GM15510 (cell line): ENCODE measurements around the gene MGA.

Source experiments
- POLR2A ChIP-seq: IDR thresholded peaks from 3 replicates; pipeline ENCODE4 v1.6.1; 2011; ENCODE audit warnings: borderline replicate concordance; ENCODE audit not compliant: insufficient read length; ENCODE audit errors: extremely low read depth

The MGA gene

DNA sequence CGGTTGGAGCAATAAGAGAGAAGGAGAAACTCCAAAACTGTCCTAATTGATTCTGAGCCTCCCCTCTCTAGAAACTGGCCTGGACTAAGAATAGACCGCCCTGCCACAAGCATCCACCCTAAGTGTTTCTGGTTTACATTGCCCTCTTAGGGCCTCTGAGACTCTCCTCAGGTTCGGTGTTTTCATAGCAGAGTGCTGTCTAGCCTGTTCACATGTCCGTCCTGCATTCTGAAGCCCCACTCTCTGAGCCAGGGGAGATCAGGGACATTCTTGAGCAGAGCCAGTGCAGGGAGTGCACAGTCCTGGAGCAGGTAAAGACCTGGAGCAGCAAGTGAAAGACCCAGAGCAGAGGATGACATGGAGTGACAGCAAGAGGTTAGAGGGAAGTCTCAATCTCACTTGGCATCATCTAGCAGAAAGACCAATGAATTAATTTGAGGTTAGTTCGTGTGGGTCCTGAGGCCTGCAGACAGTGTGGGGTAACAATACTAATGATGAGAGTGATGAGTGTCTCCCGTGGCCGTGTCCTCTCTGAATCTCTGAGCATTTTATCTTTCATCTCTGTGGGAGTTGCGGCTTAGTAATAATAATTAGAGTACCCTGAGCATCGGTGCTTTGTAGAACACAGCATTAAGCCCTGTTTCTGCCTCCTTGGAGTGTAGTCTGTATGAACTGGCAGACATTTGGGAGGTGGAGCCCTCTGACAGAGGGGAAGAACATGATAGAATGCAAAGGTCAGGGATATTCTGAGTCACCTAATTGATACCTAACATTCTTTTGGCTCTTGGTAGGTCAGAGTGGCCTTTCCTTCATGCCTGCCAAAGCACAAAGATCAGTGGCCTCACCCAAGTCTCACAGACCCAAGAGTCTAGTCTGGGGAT is 138.6 kb downstream of the MGA start:
- no peak for TF ChIP-seq POLR2A

GRCh38 chr15:41799488-41799805 is 139.2 kb downstream of the MGA start:
- no peak for TF ChIP-seq POLR2A

DNA sequence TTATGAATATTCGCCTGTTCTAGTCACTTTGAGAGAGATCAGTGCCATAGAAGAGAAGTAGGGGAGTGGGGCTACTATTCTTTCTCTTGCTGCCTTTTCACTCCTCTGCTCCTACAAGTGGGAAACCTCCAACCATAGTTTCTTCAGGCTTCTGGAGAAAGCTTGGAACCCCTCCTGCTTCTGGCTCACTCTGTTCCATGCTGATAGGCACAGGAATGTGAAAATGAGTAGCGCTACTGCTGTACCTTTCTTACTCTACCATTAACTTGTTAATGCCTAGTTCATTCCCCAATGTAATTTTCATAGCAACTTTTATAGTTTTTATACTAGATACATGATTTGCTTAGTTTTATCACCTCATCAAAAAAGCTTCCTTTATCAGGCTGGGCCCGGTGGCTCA is 141.0 kb downstream of the MGA start:
- TF ChIP-seq POLR2A = no peak

DNA sequence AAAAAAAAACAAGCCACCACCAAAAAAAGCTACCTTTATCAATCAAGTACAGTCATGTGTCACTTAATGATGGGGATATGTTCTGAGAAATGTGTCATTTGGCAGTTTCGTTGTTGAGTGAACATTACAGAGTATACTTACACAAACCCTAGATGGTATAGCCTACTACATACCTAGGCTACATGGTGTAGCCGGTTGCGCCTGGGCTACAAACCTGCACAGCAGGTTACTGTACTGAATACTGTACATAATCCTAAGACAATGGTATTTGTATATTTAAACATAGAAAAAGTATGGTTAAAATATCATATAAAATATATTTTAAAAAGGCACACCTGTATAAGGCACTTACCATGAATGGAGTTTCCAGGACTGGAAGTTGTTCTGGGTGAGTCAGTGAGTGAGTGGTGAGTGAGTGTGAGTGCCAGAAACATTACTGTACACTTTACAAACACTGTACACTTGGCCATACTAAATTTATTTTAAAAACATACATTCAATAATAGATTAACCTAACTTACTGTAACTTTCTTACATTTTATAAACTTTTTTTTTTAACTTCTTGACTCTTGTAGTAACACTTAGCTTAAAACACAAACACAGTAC is 141.7 kb downstream of the MGA start:
- TF ChIP-seq POLR2A = no peak

DNA sequence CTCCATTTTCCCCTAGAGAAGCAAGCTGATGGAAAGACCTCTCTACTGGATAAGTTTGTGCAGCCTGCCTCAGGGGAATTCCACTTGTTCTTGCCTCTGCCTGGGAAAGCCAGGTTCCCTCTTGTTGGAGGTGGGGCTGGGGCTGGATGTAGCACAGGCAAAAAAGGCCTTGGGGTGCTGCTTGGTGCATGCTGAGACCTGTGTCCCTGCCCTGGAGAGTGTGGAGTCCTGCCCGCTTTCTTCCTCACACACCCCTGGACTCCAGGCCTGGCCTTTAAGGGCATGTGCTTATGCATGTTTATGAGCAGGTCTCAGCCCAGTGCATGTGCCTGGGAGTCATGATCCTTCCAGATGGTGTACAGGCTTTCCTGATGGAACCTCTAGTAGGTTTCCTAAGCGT is 144.2 kb downstream of the MGA start:
- no peak for TF ChIP-seq POLR2A

GRCh38 chr15:41804916-41805666 is 144.9 kb downstream of the MGA start:
- no peak for TF ChIP-seq POLR2A

- TF ChIP-seq POLR2A = no peak
Observed at GRCh38 chr15:41805711-41806110, 145.5 kb downstream of the MGA start.

GRCh38 chr15:41806291-41807181 is 146.3 kb downstream of the MGA start:
- no peak for TF ChIP-seq POLR2A

DNA sequence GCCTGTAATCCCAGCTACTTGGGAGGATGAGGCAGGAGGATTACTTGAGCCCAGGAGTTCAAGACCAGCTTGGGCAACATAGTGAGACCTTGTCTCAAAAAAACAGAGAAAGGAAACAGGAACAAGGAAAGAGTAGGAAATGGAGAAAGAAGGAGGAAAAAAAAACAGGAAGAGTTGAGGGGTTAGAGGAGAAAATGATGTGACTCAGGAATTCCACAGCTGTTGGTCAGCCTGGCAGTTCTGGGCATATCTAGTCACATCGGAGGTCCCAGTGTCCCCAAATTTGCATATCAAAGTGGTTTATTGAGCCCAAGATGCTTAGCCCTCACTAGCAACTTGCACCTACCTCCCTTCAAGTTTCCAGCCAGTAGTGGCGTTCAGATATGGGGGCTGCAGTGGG is 148.9 kb downstream of the MGA start:
- TF ChIP-seq POLR2A = no peak

- TF ChIP-seq POLR2A = no peak
Observed at GRCh38 chr15:41809526-41810220, 149.5 kb downstream of the MGA start.

GRCh38 chr15:41810651-41811431 is 150.6 kb downstream of the MGA start:
- TF ChIP-seq POLR2A = no peak

GRCh38 chr15:41811432-41812195 is 151.4 kb downstream of the MGA start:
- TF ChIP-seq POLR2A = no peak

DNA sequence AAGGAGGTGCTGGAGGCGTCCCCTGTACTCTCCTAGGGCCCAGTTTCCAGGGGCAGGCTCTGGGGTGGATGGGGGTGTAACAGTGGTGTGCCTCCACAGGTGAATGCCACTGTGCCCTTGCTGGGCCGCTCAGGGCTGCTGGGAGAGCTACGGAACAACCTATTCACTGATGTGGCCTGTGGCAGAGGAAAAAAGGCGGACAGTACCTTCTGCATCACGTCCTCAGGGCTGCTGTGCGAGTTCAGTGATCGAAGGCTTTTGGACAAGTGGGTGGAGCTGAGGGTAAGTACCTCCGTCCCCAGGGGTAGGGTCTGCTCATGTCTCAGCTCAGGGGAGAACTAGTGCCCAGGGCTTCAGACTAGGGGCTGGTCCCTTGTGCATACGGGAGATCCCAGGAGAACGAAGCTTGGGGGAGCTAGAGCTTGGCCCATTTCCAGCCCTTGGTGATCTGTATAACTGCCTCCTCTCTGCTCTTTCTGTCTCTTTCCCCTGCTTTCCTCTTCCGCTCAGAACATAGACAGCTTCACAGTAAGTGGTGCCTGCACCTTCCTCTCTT is 152.7 kb downstream of the MGA start:
- no peak for TF ChIP-seq POLR2A

GRCh38 chr15:41813426-41813825 is 153.2 kb downstream of the MGA start:
- TF ChIP-seq POLR2A = no peak
